ENCODE results near the gene GABRB1.

Gene GABRB1

DNA sequence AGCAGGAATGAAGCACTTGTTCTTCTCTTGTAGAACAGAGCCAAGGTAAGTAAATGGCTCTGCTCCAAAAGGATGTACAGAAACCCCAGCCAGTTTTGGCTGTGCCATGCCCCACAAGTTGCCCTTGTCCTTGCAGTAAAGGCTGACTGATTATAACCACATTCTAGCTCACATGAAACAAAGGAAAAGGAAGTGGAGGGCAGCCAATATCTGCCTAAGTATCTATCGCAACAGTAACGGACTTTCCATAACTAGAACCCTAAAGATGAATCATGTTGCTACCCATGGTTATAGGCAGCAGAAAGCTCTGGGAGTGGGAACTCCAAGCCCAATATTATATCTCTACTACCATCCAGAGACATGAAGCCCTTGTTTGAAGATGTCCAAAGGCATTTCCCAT, 336.4 kb downstream of the GABRB1 start:
- no peaks in the 10 kb centered on the region for H3K79me2 ChIP-seq (ENCODE audit: insufficient read depth, low read length)
- H3K4me2 ChIP-seq (ENCODE audit: low read length): no peak overlapping the region
- H3K36me3 ChIP-seq (ENCODE audit: insufficient read depth, low read length): no peaks in the 10 kb centered on the region
- no peaks in the 10 kb centered on the region for H3K4me1 ChIP-seq (ENCODE audit: insufficient read depth, low read length, severe bottlenecking)
- no peaks in the 10 kb centered on the region for H3K9me2 ChIP-seq (ENCODE audit: low read depth, low read length)
- no peaks in the 10 kb centered on the region for H3K27me3 ChIP-seq (ENCODE audit: insufficient read depth, low read length)
- H2AFZ ChIP-seq (ENCODE audit: low read length): no peak overlapping the region
- no peaks in the 10 kb centered on the region for H3K9me3 ChIP-seq (ENCODE audit: low read length)
- no peak overlapping the region for H3K27ac ChIP-seq (ENCODE audit: low read depth, low read length, poor library complexity, severe bottlenecking)
- H4K20me1 ChIP-seq (ENCODE audit: insufficient read depth, low read length): no peaks in the 10 kb centered on the region
- no peak overlapping the region for H3K9ac ChIP-seq (ENCODE audit: low read length)
- no peak overlapping the region for H3K4me3 ChIP-seq (ENCODE audit: low read depth, low read length, poor library complexity, severe bottlenecking)
- no peaks in the 10 kb centered on the region for H3F3A ChIP-seq (ENCODE audit: insufficient read depth, low read length)
- TF ChIP-seq, protein P1, sequence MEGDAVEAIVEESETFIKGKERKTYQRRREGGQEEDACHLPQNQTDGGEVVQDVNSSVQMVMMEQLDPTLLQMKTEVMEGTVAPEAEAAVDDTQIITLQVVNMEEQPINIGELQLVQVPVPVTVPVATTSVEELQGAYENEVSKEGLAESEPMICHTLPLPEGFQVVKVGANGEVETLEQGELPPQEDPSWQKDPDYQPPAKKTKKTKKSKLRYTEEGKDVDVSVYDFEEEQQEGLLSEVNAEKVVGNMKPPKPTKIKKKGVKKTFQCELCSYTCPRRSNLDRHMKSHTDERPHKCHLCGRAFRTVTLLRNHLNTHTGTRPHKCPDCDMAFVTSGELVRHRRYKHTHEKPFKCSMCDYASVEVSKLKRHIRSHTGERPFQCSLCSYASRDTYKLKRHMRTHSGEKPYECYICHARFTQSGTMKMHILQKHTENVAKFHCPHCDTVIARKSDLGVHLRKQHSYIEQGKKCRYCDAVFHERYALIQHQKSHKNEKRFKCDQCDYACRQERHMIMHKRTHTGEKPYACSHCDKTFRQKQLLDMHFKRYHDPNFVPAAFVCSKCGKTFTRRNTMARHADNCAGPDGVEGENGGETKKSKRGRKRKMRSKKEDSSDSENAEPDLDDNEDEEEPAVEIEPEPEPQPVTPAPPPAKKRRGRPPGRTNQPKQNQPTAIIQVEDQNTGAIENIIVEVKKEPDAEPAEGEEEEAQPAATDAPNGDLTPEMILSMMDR (IDR thresholded peaks at IDR 0.05; ENCODE audit: low read length): no peak
- no peak for TF ChIP-seq EZH2 (IDR thresholded peaks at IDR 0.05; ENCODE audit: borderline replicate concordance, low read length)

DNA sequence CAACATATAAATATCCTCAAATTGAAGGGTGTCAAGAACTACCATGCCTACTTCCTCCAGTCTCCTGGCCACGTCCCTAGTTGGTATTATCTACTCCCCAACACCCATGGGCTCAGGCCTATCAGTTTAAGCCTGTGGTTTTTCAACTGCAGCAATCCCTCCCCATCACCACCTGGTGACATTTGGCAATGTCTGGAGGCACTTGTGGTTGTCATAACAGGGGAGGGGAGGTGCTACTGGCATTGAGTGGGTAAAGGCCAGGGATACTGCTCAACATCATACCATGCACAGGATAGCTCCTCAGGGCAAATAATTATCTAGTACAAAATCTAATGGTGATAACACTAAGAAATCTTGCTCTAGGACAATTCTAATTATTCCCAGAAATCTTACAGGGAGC, 336.8 kb downstream of the GABRB1 start:
- Histone ChIP-seq H2AFZ (ENCODE audit: low read length) (no peak overlapping the region), H3K27ac (ENCODE audit: low read depth, low read length, poor library complexity, severe bottlenecking) (no peak overlapping the region), H3K4me1 (ENCODE audit: insufficient read depth, low read length, severe bottlenecking) (no peaks in the 10 kb centered on the region), H3K27me3 (ENCODE audit: insufficient read depth, low read length) (no peaks in the 10 kb centered on the region), H3K4me2 (ENCODE audit: low read length) (no peak overlapping the region), H4K20me1 (ENCODE audit: insufficient read depth, low read length) (no peaks in the 10 kb centered on the region), H3K9ac (ENCODE audit: low read length) (no peak overlapping the region), H3F3A (ENCODE audit: insufficient read depth, low read length) (no peaks in the 10 kb centered on the region), H3K9me2 (ENCODE audit: low read depth, low read length) (no peaks in the 10 kb centered on the region), H3K36me3 (ENCODE audit: insufficient read depth, low read length) (no peaks in the 10 kb centered on the region), H3K79me2 (ENCODE audit: insufficient read depth, low read length) (no peaks in the 10 kb centered on the region), H3K9me3 (ENCODE audit: low read length) (no peaks in the 10 kb centered on the region), H3K4me3 (ENCODE audit: low read depth, low read length, poor library complexity, severe bottlenecking) (no peak overlapping the region)
- TF ChIP-seq EZH2 (IDR thresholded peaks at IDR 0.05; ENCODE audit: borderline replicate concordance, low read length): no peak
- TF ChIP-seq, protein P1 (IDR thresholded peaks at IDR 0.05; ENCODE audit: low read length): no peak

DNA sequence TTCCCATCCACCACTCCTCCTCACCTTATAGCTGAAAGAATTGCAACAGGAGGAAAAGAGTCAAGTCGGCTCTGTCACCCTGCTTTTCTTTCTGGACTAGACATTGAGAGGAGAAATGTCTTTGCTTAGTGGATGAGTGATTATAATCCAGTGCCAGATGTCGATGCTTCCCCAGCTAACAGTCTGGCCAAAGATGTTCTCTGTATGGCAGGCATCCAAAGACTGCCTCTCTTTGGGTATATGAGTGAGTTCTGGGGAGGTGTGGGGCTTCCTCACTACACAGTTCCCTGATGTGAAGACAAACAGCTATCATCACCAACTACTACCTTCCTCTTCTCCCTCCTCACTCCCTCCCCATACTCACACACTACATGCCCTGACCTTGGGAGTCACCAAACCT, 341.2 kb downstream of the GABRB1 start:
- Histone ChIP-seq H3K27me3 (ENCODE audit: insufficient read depth, low read length) (no peaks in the 10 kb centered on the region), H2AFZ (ENCODE audit: low read length) (no peak overlapping the region), H3K4me2 (ENCODE audit: low read length) (no peak overlapping the region), H3K27ac (ENCODE audit: low read depth, low read length, poor library complexity, severe bottlenecking) (no peak overlapping the region), H3K9me2 (ENCODE audit: low read depth, low read length) (no peaks in the 10 kb centered on the region), H3K79me2 (ENCODE audit: insufficient read depth, low read length) (no peaks in the 10 kb centered on the region), H3K9me3 (ENCODE audit: low read length) (no peaks in the 10 kb centered on the region), H3K9ac (ENCODE audit: low read length) (no peak overlapping the region), H3K4me3 (ENCODE audit: low read depth, low read length, poor library complexity, severe bottlenecking) (no peak overlapping the region), H3F3A (ENCODE audit: insufficient read depth, low read length) (no peaks in the 10 kb centered on the region), H4K20me1 (ENCODE audit: insufficient read depth, low read length) (no peaks in the 10 kb centered on the region), H3K36me3 (ENCODE audit: insufficient read depth, low read length) (no peaks in the 10 kb centered on the region), H3K4me1 (ENCODE audit: insufficient read depth, low read length, severe bottlenecking) (no peaks in the 10 kb centered on the region)
- TF ChIP-seq EZH2 (IDR thresholded peaks at IDR 0.05; ENCODE audit: borderline replicate concordance, low read length): no peak
- TF ChIP-seq, protein P1 (IDR thresholded peaks at IDR 0.05; ENCODE audit: low read length): no peak
